Muscle of leg (tissue), 11 donors: Measurements from ENCODE around the gene SLC13A4. TPM values are rescaled to one million over a fixed set of nuclear protein-coding genes. Genes with fewer than 3 reads are reported as not detected.
"Not testable (repeated sequence)": the region's sequence is repeated elsewhere in the genome, so short reads cannot be mapped to it uniquely, and the experiment has no call there.

Source experiments
- DNase-seq: peaks from one replicate; pipeline ENCODE4 v3.0.0; 2013
- H3K27ac ChIP-seq: one replicate; pipeline ENCODE4 v1.5.1; 2013; ENCODE audit warnings: mild to moderate bottlenecking, low read length, control low read depth
- H3K27me3 ChIP-seq: one replicate; pipeline ENCODE4 v1.6.1; 2013; ENCODE audit warnings: low read length; ENCODE audit not compliant: control insufficient read depth, insufficient read depth
- H3K36me3 ChIP-seq: one replicate; pipeline ENCODE4 v1.6.1; 2013; ENCODE audit warnings: low read length; ENCODE audit not compliant: control insufficient read depth, insufficient read depth
- H3K4me1 ChIP-seq: one replicate; pipeline ENCODE4 v1.6.1; 2013; ENCODE audit warnings: low read length; ENCODE audit not compliant: control insufficient read depth, insufficient read depth
- H3K4me3 ChIP-seq: one replicate; pipeline ENCODE4 v1.5.1; 2013; ENCODE audit warnings: low read length, control low read depth
- H3K9me3 ChIP-seq: replicated peaks from 2 replicates; pipeline ENCODE4 v1.6.1; 2013; ENCODE audit warnings: low read depth, low read length; ENCODE audit not compliant: control insufficient read depth
- WGBS: methylation state at CpG from one replicate; pipeline ENCODE4 v1.1.5; 2013; ENCODE audit warnings: missing lambda C conversion rate; ENCODE audit not compliant: insufficient coverage; 5-methylcytosine and 5-hydroxymethylcytosine counted together
- polyA plus RNA-seq, 8 donors: library from polyadenylated mRNA; unstranded; fragments of 120-200 nt; gene quantifications; one replicate each; pipeline versions ENCODE4 v1.2.1 to v1.2.3, GENCODE V29; 2013; ENCODE audit warnings: inconsistent platforms in 1 of 8, low replicate concordance in 1 of 8; ENCODE audit not compliant: insufficient read length in 8 of 8, insufficient read depth in 1 of 8
- total RNA-seq: library from RNA; stranded (reverse); fragments of 120-200 nt; gene quantifications from one replicate; pipeline ENCODE4 v1.2.4, GENCODE V29; 2013

SLC13A4 gene
- total and polyA plus RNA-seq, 9 donors: 0.09 to 4.2 (median 1.9) TPM

GRCh38 chr7:135650831-135651573 is 77.0 kb downstream of the SLC13A4 start:
- H3K36me3 ChIP-seq: peaks cover 13% of the 10 kb centered on the region
- no peak overlapping the region for H3K4me3 ChIP-seq
- 79% methylated on average over 10 of the region's 15 CpGs for WGBS
- peak; percentile 60 for DNase-seq
- no peak overlapping the region for H3K27ac ChIP-seq
- no peaks in the 10 kb centered on the region for H3K9me3 ChIP-seq
- no peaks in the 10 kb centered on the region for H3K27me3 ChIP-seq
- H3K4me1 ChIP-seq: no peaks in the 10 kb centered on the region

- no peaks in the 10 kb centered on the region for H3K4me1 ChIP-seq
- peaks cover 28% of the 10 kb centered on the region for H3K36me3 ChIP-seq
- whole genome bisulfite sequencing: 100% methylated on average over 1 of the region's 7 CpGs
- no peak overlapping the region for H3K4me3 ChIP-seq
- H3K27me3 ChIP-seq: no peaks in the 10 kb centered on the region
- no peak overlapping the region for H3K27ac ChIP-seq
- H3K9me3 ChIP-seq: no peaks in the 10 kb centered on the region
- DNase-seq: no peak
These were observed 79.8 kb downstream of the SLC13A4 start for GRCh38 chr7:135648235-135648634.

GRCh38 chr7:135647755-135648154 is 80.2 kb downstream of the SLC13A4 start:
- Histone ChIP-seq H3K27me3 (no peaks in the 10 kb centered on the region), H3K4me3 (no peak overlapping the region), H3K27ac (no peak overlapping the region), H3K4me1 (no peaks in the 10 kb centered on the region), H3K36me3 (peaks cover 32% of the 10 kb centered on the region), H3K9me3 (no peaks in the 10 kb centered on the region)
- DNase-seq: no peak
- no CpG with 5 or more reads among the region's 1 CpG for WGBS

- Histone ChIP-seq H3K4me1 (no peaks in the 10 kb centered on the region), H3K27me3 (no peaks in the 10 kb centered on the region), H3K36me3 (peaks cover 37% of the 10 kb centered on the region), H3K4me3 (no peak overlapping the region), H3K9me3 (no peaks in the 10 kb centered on the region), H3K27ac (no peak overlapping the region)
- WGBS: 100% methylated on average over 2 of the region's 6 CpGs
- peak; percentile 53 for DNase-seq
These were observed 82.6 kb downstream of the SLC13A4 start for GRCh38 chr7:135645296-135645904.

GRCh38 chr7:135644729-135645128 is 83.3 kb downstream of the SLC13A4 start:
- Histone ChIP-seq H3K4me1 (no peaks in the 10 kb centered on the region), H3K4me3 (no peak overlapping the region), H3K9me3 (no peaks in the 10 kb centered on the region), H3K36me3 (peaks cover 40% of the 10 kb centered on the region), H3K27me3 (no peaks in the 10 kb centered on the region), H3K27ac (no peak overlapping the region)
- no peak for DNase-seq
- WGBS: no CpG with 5 or more reads among the region's 3 CpGs

- H3K27me3 ChIP-seq: no peaks in the 10 kb centered on the region
- H3K27ac ChIP-seq: no peak overlapping the region
- peaks cover 44% of the 10 kb centered on the region for H3K36me3 ChIP-seq
- H3K9me3 ChIP-seq: no peaks in the 10 kb centered on the region
- no peaks in the 10 kb centered on the region for H3K4me1 ChIP-seq
- 100% methylated on average over 3 of the region's 3 CpGs for WGBS
- no peak overlapping the region for H3K4me3 ChIP-seq
- DNase-seq: no peak
These were observed 83.8 kb downstream of the SLC13A4 start for GRCh38 chr7:135644154-135644553.

- H3K4me1 ChIP-seq: not testable (repeated sequence)
These were observed 88.3 kb downstream of the SLC13A4 start for GRCh38 chr7:135639690-135640089.

GRCh38 chr7:135634191-135634878 is 93.7 kb downstream of the SLC13A4 start:
- no peaks in the 10 kb centered on the region for H3K9me3 ChIP-seq
- no peak for DNase-seq
- H3K27me3 ChIP-seq: no peaks in the 10 kb centered on the region
- H3K4me3 ChIP-seq: no peak overlapping the region
- 91% methylated on average over 6 of the region's 7 CpGs for WGBS
- H3K27ac ChIP-seq: no peak overlapping the region
- H3K36me3 ChIP-seq: peaks cover 46% of the 10 kb centered on the region
- H3K4me1 ChIP-seq: no peaks in the 10 kb centered on the region

More at GRCh38 chr7:135639690-135640089, 88.3 kb downstream of the SLC13A4 start:
- peaks cover 51% of the 10 kb centered on the region for H3K36me3 ChIP-seq
- H3K4me3 ChIP-seq, H3K27ac ChIP-seq, H3K27me3 ChIP-seq, H3K9me3 ChIP-seq, DNase-seq: not testable (repeated sequence)
